Activated T-helper 1 cell treated with anti-CD3 and anti-CD28 coated beads, Interleukin-2, amount 50 U/mL, for 16 hours (primary cell): ENCODE results near the gene RBM42.

ENCODE experiments used
- DNase-seq, 2 donors: peaks; one replicate each; pipeline ENCODE4 v3.0.0-alpha.2; 2020; ENCODE audit warnings: low read depth in 1 of 2, low spot score in 1 of 2

RBM42 gene

GRCh38 chr19:35620001-35620400 is 8.8 kb upstream of the RBM42 start:
- no peak for DNase-seq

- no peak for DNase-seq
Measured at GRCh38 chr19:35621708-35622107, 7.1 kb upstream of the RBM42 start.

- no peak for DNase-seq
Measured at GRCh38 chr19:35622750-35623149, 6.1 kb upstream of the RBM42 start.

- no peak for DNase-seq
Measured at GRCh38 chr19:35623327-35624010, 5.4 kb upstream of the RBM42 start.

GRCh38 chr19:35628264-35628564 is 622 bp upstream of the RBM42 start:
- no peak for DNase-seq

- no peak for DNase-seq
Measured at GRCh38 chr19:35629332-35629633, 447 bp downstream of the RBM42 start.

GRCh38 chr19:35633727-35634440 is 5.0 kb downstream of the RBM42 start:
- no peak for DNase-seq

GRCh38 chr19:35636651-35637050 is 7.8 kb downstream of the RBM42 start:
- DNase-seq, result no peak

GRCh38 chr19:35637165-35637564 is 8.3 kb downstream of the RBM42 start:
- DNase-seq, result no peak

GRCh38 chr19:35639321-35639639 is 10.4 kb downstream of the RBM42 start:
- DNase-seq, result no peak

- DNase-seq, result no peak
Measured at GRCh38 chr19:35639863-35640262, 11.0 kb downstream of the RBM42 start.

- DNase-seq, result peak in 1 of 2 donors; percentile 24
Measured at GRCh38 chr19:35641515-35642151, 12.8 kb downstream of the RBM42 start, which contains the start of gene ETV2. ETV2 (plus strand) TSS chr19:35641745; CDS start chr19:35642461, 716 bp downstream.

GRCh38 chr19:35642312-35642711 is 13.5 kb downstream of the RBM42 start:
- no peak for DNase-seq

- no peak for DNase-seq
Measured at GRCh38 chr19:35642798-35643254, 14.0 kb downstream of the RBM42 start.

GRCh38 chr19:35643255-35644205 is 14.7 kb downstream of the RBM42 start:
- DNase-seq, result peak; percentile 56 to 66

GRCh38 chr19:35644206-35644986 is 15.6 kb downstream of the RBM42 start:
- DNase-seq, result peak; percentile 87 to 93

- DNase-seq, result peak; percentile 35 to 55
Measured at GRCh38 chr19:35644987-35645679, 16.3 kb downstream of the RBM42 start.

GRCh38 chr19:35645680-35646511 is 17.1 kb downstream of the RBM42 start:
- no peak for DNase-seq
